Measurements from ENCODE around the gene KLK15. TPM values are rescaled to one million over a fixed set of nuclear protein-coding genes. Genes with fewer than 3 reads are reported as not detected.

Gene KLK15
- total and polyA plus RNA-seq, 2 of the 8 experiments (the other 6 are each of a cell fraction or from before 2014, with no cell fraction given): not detected

GRCh38 chr19:50776131-50776530 lies 57.2 kb downstream of the KLK15 start (continued):
- TF ChIP-seq BRCA1 (IDR thresholded peaks at IDR 0.05; ENCODE audit: low read depth, low read length): no peak
- no peak for TF ChIP-seq SRF (IDR thresholded peaks at IDR 0.05; ENCODE audit: low read depth, low read length)
- TF ChIP-seq CHD2 (IDR thresholded peaks at IDR 0.05; ENCODE audit: low read length): no peak

Small RNA genes lying within 50 kb of the gene (small RNA-seq; reads per million reads assigned to genes)
- gene SNORD88A (ENCODE audit: insufficient read depth) (211 reads per million, percentile 98 among the genes with 10 or more reads in this experiment), gene SNORD88B (ENCODE audit: insufficient read depth) (not detected), gene SNORD88C (ENCODE audit: insufficient read depth) (not detected)

Other genes starting within 250 kb of the KLK15 start
- gene SYT3, start 193.7 kb downstream of the KLK15 start, total RNA-seq (2021; fragmentation: NEBNext Ultra II Directional; extraction: Animal tissue kit (Norgen Biotek cat#: 25700)): 13.9 and 17.3 TPM in 2 replicates
- gene SYT3, start 193.7 kb downstream of the KLK15 start, polyA plus RNA-seq (2011; rRNA removed): 6.7 and 12.7 TPM in 2 replicates
- 11.7 and 14.2 TPM in 2 replicates for gene C19orf81, start 184.1 kb downstream of the KLK15 start, total RNA-seq (2021; fragmentation: NEBNext Ultra II Directional; extraction: Animal tissue kit (Norgen Biotek cat#: 25700))
- 13.0 and 22.0 TPM in 2 replicates for gene C19orf81, start 184.1 kb downstream of the KLK15 start, polyA plus RNA-seq (2011; rRNA removed)
- gene SHANK1, start 113.8 kb downstream of the KLK15 start, total RNA-seq (2021; fragmentation: NEBNext Ultra II Directional; extraction: Animal tissue kit (Norgen Biotek cat#: 25700)): 3.7 and 3.9 TPM in 2 replicates
- gene SHANK1, start 113.8 kb downstream of the KLK15 start, polyA plus RNA-seq (2011; rRNA removed): 1.1 and 1.2 TPM in 2 replicates
- 4.3 and 5.2 TPM in 2 replicates for gene CLEC11A, start 110.2 kb downstream of the KLK15 start, total RNA-seq (2021; fragmentation: NEBNext Ultra II Directional; extraction: Animal tissue kit (Norgen Biotek cat#: 25700))
- gene CLEC11A, start 110.2 kb downstream of the KLK15 start, polyA plus RNA-seq (2011; rRNA removed): 17.4 and 22.5 TPM in 2 replicates
- gene GPR32, start 63.1 kb downstream of the KLK15 start, total RNA-seq (2021; fragmentation: NEBNext Ultra II Directional; extraction: Animal tissue kit (Norgen Biotek cat#: 25700)): not detected in 2 replicates
- gene GPR32, start 63.1 kb downstream of the KLK15 start, polyA plus RNA-seq (2011; rRNA removed): not detected in 2 replicates
- not detected in 2 replicates for gene ACP4, start 43.2 kb downstream of the KLK15 start, total RNA-seq (2021; fragmentation: NEBNext Ultra II Directional; extraction: Animal tissue kit (Norgen Biotek cat#: 25700))
- gene ACP4, start 43.2 kb downstream of the KLK15 start, polyA plus RNA-seq (2011; rRNA removed): not detected in 2 replicates
- 3.4 and 4.8 TPM in 2 replicates for gene KLK1, start 9.8 kb downstream of the KLK15 start, total RNA-seq (2021; fragmentation: NEBNext Ultra II Directional; extraction: Animal tissue kit (Norgen Biotek cat#: 25700))
- 4.0 and 5.8 TPM in 2 replicates for gene KLK1, start 9.8 kb downstream of the KLK15 start, polyA plus RNA-seq (2011; rRNA removed)
- gene KLK3, start 21.3 kb upstream of the KLK15 start, total RNA-seq (2021; fragmentation: NEBNext Ultra II Directional; extraction: Animal tissue kit (Norgen Biotek cat#: 25700)): not detected in 2 replicates
- gene KLK3, start 21.3 kb upstream of the KLK15 start, polyA plus RNA-seq (2011; rRNA removed): 0.08 and 0.25 TPM in 2 replicates
- not detected in 2 replicates for gene KLK2, start 39.9 kb upstream of the KLK15 start, total RNA-seq (2021; fragmentation: NEBNext Ultra II Directional; extraction: Animal tissue kit (Norgen Biotek cat#: 25700))
- 0.20 and 0.36 TPM in 2 replicates for gene KLK2, start 39.9 kb upstream of the KLK15 start, polyA plus RNA-seq (2011; rRNA removed)
- 1.3 TPM in 1 of 2 replicates, not detected in the other for gene KLK4, start 77.8 kb upstream of the KLK15 start, total RNA-seq (2021; fragmentation: NEBNext Ultra II Directional; extraction: Animal tissue kit (Norgen Biotek cat#: 25700))
- 0.44 and 6.8 TPM in 2 replicates for gene KLK4, start 77.8 kb upstream of the KLK15 start, polyA plus RNA-seq (2011; rRNA removed)
- 0.55 and 0.76 TPM in 2 replicates for gene KLK5, start 119.5 kb upstream of the KLK15 start, total RNA-seq (2021; fragmentation: NEBNext Ultra II Directional; extraction: Animal tissue kit (Norgen Biotek cat#: 25700))
- 1.7 and 2.0 TPM in 2 replicates for gene KLK5, start 119.5 kb upstream of the KLK15 start, polyA plus RNA-seq (2011; rRNA removed)
- gene KLK6, start 136.0 kb upstream of the KLK15 start, total RNA-seq (2021; fragmentation: NEBNext Ultra II Directional; extraction: Animal tissue kit (Norgen Biotek cat#: 25700)): 0.55 and 0.69 TPM in 2 replicates
- 2.6 and 3.2 TPM in 2 replicates for gene KLK6, start 136.0 kb upstream of the KLK15 start, polyA plus RNA-seq (2011; rRNA removed)
- 0.55 and 0.73 TPM in 2 replicates for gene KLK7, start 150.3 kb upstream of the KLK15 start, total RNA-seq (2021; fragmentation: NEBNext Ultra II Directional; extraction: Animal tissue kit (Norgen Biotek cat#: 25700))
- gene KLK7, start 150.3 kb upstream of the KLK15 start, polyA plus RNA-seq (2011; rRNA removed): 1.4 and 2.1 TPM in 2 replicates
- gene KLK8, start 168.0 kb upstream of the KLK15 start, total RNA-seq (2021; fragmentation: NEBNext Ultra II Directional; extraction: Animal tissue kit (Norgen Biotek cat#: 25700)): 2.1 and 2.9 TPM in 2 replicates
- 3.6 and 7.1 TPM in 2 replicates for gene KLK8, start 168.0 kb upstream of the KLK15 start, polyA plus RNA-seq (2011; rRNA removed)
- 4.5 and 4.8 TPM in 2 replicates for gene KLK10, start 186.1 kb upstream of the KLK15 start, total RNA-seq (2021; fragmentation: NEBNext Ultra II Directional; extraction: Animal tissue kit (Norgen Biotek cat#: 25700))
- 9.7 and 12.4 TPM in 2 replicates for gene KLK10, start 186.1 kb upstream of the KLK15 start, polyA plus RNA-seq (2011; rRNA removed)
- not detected in 2 replicates for gene KLK11, start 193.0 kb upstream of the KLK15 start, total RNA-seq (2021; fragmentation: NEBNext Ultra II Directional; extraction: Animal tissue kit (Norgen Biotek cat#: 25700))
- 0.38 and 0.45 TPM in 2 replicates for gene KLK11, start 193.0 kb upstream of the KLK15 start, polyA plus RNA-seq (2011; rRNA removed)
- gene KLK12, start 201.4 kb upstream of the KLK15 start, total RNA-seq (2021; fragmentation: NEBNext Ultra II Directional; extraction: Animal tissue kit (Norgen Biotek cat#: 25700)): not detected in 2 replicates
- 0.24 TPM in 1 of 2 replicates, not detected in the other for gene KLK12, start 201.4 kb upstream of the KLK15 start, polyA plus RNA-seq (2011; rRNA removed)
- gene KLK13, start 231.5 kb upstream of the KLK15 start, total RNA-seq (2021; fragmentation: NEBNext Ultra II Directional; extraction: Animal tissue kit (Norgen Biotek cat#: 25700)): 4.2 and 5.0 TPM in 2 replicates
- gene KLK13, start 231.5 kb upstream of the KLK15 start, polyA plus RNA-seq (2011; rRNA removed): 4.5 and 4.6 TPM in 2 replicates
- 0.40 and 1.2 TPM in 2 replicates for gene KLK14, start 249.3 kb upstream of the KLK15 start, total RNA-seq (2021; fragmentation: NEBNext Ultra II Directional; extraction: Animal tissue kit (Norgen Biotek cat#: 25700))
- 0.09 and 0.22 TPM in 2 replicates for gene KLK14, start 249.3 kb upstream of the KLK15 start, polyA plus RNA-seq (2011; rRNA removed)

All from H1 (cell line).